SK-N-SH (cell line): ENCODE measurements around the gene CAPSL.
"Not testable (repeated sequence)": the region's sequence is repeated elsewhere in the genome, so short reads cannot be mapped to it uniquely, and the experiment has no call there.

ENCODE experiments used
- EP300 ChIP-seq, 2 experiments: IDR thresholded peaks; 2 replicates each; pipeline versions ENCODE4 v1.4.0 to v1.6.1; 2012; ENCODE audit warnings: borderline replicate concordance in 1 of 2, low read depth in 1 of 2, low read length in 1 of 2
- RAD21 ChIP-seq: IDR thresholded peaks from 2 replicates; pipeline ENCODE4 v1.6.1; 2012; ENCODE audit warnings: mild to moderate bottlenecking, low read length
- TF ChIP-seq, protein P1 (sequence below): fragments of 200-600 bp; sonication (generic); IDR thresholded peaks from 2 replicates; pipeline ENCODE4 v1.6.1; 2017; ENCODE audit warnings: antibody characterized with exemption, mild to moderate bottlenecking, moderate library complexity

- TF ChIP-seq, protein P1, sequence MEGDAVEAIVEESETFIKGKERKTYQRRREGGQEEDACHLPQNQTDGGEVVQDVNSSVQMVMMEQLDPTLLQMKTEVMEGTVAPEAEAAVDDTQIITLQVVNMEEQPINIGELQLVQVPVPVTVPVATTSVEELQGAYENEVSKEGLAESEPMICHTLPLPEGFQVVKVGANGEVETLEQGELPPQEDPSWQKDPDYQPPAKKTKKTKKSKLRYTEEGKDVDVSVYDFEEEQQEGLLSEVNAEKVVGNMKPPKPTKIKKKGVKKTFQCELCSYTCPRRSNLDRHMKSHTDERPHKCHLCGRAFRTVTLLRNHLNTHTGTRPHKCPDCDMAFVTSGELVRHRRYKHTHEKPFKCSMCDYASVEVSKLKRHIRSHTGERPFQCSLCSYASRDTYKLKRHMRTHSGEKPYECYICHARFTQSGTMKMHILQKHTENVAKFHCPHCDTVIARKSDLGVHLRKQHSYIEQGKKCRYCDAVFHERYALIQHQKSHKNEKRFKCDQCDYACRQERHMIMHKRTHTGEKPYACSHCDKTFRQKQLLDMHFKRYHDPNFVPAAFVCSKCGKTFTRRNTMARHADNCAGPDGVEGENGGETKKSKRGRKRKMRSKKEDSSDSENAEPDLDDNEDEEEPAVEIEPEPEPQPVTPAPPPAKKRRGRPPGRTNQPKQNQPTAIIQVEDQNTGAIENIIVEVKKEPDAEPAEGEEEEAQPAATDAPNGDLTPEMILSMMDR: not testable (repeated sequence)
- not testable (repeated sequence) for TF ChIP-seq RAD21; EP300 (IDR thresholded peaks at IDR 0.05; ENCODE audit: borderline replicate concordance in 1 of 2, low read depth in 1 of 2, low read length in 1 of 2)
Measured at GRCh38 chr5:35856186-35856764, 82.1 kb downstream of the CAPSL start.
